Adrenal gland (tissue), 12 donors: ENCODE results near the gene VCAM1. TPM values are rescaled to one million over a fixed set of nuclear protein-coding genes. Genes with fewer than 3 reads are reported as not detected.

Experiments used
- DNase-seq, 7 donors: peaks; one replicate each; pipeline ENCODE4 v3.0.0-alpha.2; 2019 to 2020
- H3K27ac ChIP-seq, 5 donors: fragments of 200-600 bp; sonication (generic) in 4 of 5; 1 replicate in 3 of 5; 2 replicates in 2 of 5; pipeline versions ENCODE4 v1.5.1 to v1.8.0; 2016 to 2020; ENCODE audit warnings: mild to moderate bottlenecking in 1 of 5
- H3K27me3 ChIP-seq: fragments of 200-600 bp; 2 replicates; pipeline ENCODE4 v1.8.0; 2021
- H3K36me3 ChIP-seq, 2 donors: fragments of 200-600 bp; replicated peaks in 1 of 2; 1 replicate in 1 of 2; 2 replicates in 1 of 2; pipeline versions ENCODE4 v1.5.1 to v1.8.0; 2018 to 2022
- H3K4me1 ChIP-seq, 2 donors: fragments of 200-600 bp; replicated peaks in 1 of 2; 1 replicate in 1 of 2; 2 replicates in 1 of 2; pipeline versions ENCODE4 v1.5.1 to v1.8.0; 2018 to 2021
- H3K4me3 ChIP-seq, 4 donors: fragments of 200-600 bp; sonication (generic) in 3 of 4; one replicate each; pipeline ENCODE4 v1.5.1; 2016 to 2018
- H3K9me3 ChIP-seq, 3 donors: fragments of 200-600 bp; sonication (generic) in 1 of 3; replicated peaks in 1 of 3; 1 replicate in 2 of 3; 2 replicates in 1 of 3; pipeline versions ENCODE4 v1.5.1 to v1.8.0; 2016 to 2021
- CTCF ChIP-seq, 6 experiments: fragments of 450-650 bp in 4 of 6; fragments of 200-600 bp in 2 of 6; sonication (generic) in 1 of 6; IDR thresholded peaks; 1 replicate in 5 of 6; 2 replicates in 1 of 6; pipeline versions ENCODE4 v1.5.1 to v1.8.0; 2016 to 2021; ENCODE audit warnings: antibody characterized with exemption in 6 of 6, mild to moderate bottlenecking in 2 of 6, moderate library complexity in 1 of 6
- POLR2A ChIP-seq, 2 donors: fragments of 450-650 bp; IDR thresholded peaks; one replicate each; pipeline ENCODE4 v1.6.1; 2017; ENCODE audit warnings: antibody characterized with exemption in 2 of 2, mild to moderate bottlenecking in 2 of 2, moderate library complexity in 1 of 2
- WGBS, 4 donors: extraction: QIAGEN DNeasy Blood & Tissue Kit in 2 of 4; methylation state at CpG; one replicate each; pipeline versions ENCODE4 v1.1.5 to v1.1.7; 2013 to 2017; 5-methylcytosine and 5-hydroxymethylcytosine counted together
- intact Hi-C, 2 donors: fragments of 100-400 bp; cut with DNase I; formaldehyde crosslinking; loops; one replicate each; pipeline versions ENCODE4 v1.14.1 to v1.15.0; 2022 to 2023
- polyA plus RNA-seq, 3 donors: library from polyadenylated mRNA; stranded (reverse); fragments of 200-250 nt in 2 of 3; fragments of 350-450 nt in 1 of 3; fragmentation: Illumina TruSeq in 1 of 3; extraction: RNeasy Lipid Tissue Mini Kit (QIAGEN cat#74804) in 1 of 3; gene quantifications; one replicate each; pipeline ENCODE4 v1.2.3, GENCODE V29; 2013 to 2014
- total RNA-seq, 9 donors: library from RNA; depleted of rRNA in 4 of 9; stranded (reverse); fragments of >200 nt in 4 of 9; fragments of 120-200 nt in 1 of 9; fragmentation: NEBNext Ultra II Directional in 1 of 9; extraction: Animal tissue kit (Norgen Biotek cat#: 25700) in 1 of 9; gene quantifications; one replicate each; pipeline versions ENCODE4 v1.1.0 to v1.2.4, GENCODE V29; 2013 to 2023
- donor health status: healthy with polysubstance abuse.
- donor health status: Bipolar disorder and iron deficiency.
- donor health status: DM: yes; HTN: yes; CAD: no.
- donor health status: DM: no; HTN: no; CAD: no.
- donor health status: DM: no; HTN: no; CAD: no.
- donor health status: DM: yes; HTN: yes; CAD: no.

VCAM1 gene
- total and polyA plus RNA-seq, 12 donors, result 32.3 to 233 (median 78.3) TPM

DNA sequence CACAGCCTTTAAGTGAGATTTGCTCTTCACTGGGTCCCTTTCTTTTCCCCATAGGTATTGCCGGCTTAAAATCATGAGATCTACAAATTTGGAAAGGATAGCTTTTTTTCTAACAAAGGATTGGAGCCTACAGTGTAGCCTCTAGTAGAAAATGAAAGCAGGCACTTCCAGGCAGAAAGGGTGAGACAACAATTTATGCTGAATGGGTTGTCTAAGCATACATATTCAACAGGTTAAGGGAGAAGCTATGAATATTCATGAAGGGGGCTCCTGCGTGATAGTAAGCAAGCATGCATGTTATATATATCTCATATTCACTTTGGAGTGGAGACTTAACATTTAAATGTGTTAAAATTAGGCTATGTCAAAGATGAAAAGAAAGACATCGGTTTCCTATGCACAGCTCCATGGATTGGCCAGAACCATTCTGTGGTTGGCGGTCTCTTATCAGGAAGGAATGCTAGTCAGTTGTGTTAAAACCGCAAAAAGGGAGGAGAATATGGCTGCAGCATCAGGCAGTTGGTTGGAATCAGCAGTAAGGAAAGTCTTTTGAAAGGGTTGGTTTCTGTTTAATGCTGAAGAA is 66.0 kb downstream of the VCAM1 start:
- Histone ChIP-seq H3K27ac (no peak overlapping the region), H3K9me3 (no peaks in the 10 kb centered on the region), H3K4me3 (no peak overlapping the region), H3K27me3 (no peaks in the 10 kb centered on the region), H3K36me3 (no peaks in the 10 kb centered on the region), H3K4me1 (no peaks in the 10 kb centered on the region)
- TF ChIP-seq CTCF (IDR thresholded peaks at IDR 0.05) (no peak), POLR2A (IDR thresholded peaks at IDR 0.05) (no peak)
- no peak for DNase-seq
- intact Hi-C loops, result no loop called here
- WGBS, 4 donors, result 62 to 76% (median 70%) methylated on average over 5 of the region's 5 CpGs

- intact Hi-C loops, result no loop called here
- 71 to 94% (median 88%) methylated on average over 2 of the region's 2 CpGs for WGBS, 4 donors
- TF ChIP-seq POLR2A (IDR thresholded peaks at IDR 0.05) (no peak), CTCF (IDR thresholded peaks at IDR 0.05) (no peak)
These were observed 67.3 kb downstream of the VCAM1 start for GRCh38 chr1:100786870-100787269.

More at GRCh38 chr1:100786870-100787269, 67.3 kb downstream of the VCAM1 start:
- Histone ChIP-seq H3K36me3 (no peaks in the 10 kb centered on the region), H3K27ac (no peak overlapping the region), H3K27me3 (no peaks in the 10 kb centered on the region), H3K4me1 (no peaks in the 10 kb centered on the region), H3K4me3 (no peak overlapping the region), H3K9me3 (no peaks in the 10 kb centered on the region)
- no peak for DNase-seq

Other genes with a start within 250 kb of the VCAM1 start
- under 1 TPM in 8 of 9 donors, not detected in 1; under 0.01 to 0.69 (median 0.53) TPM for gene GPR88, start 181.6 kb upstream of the VCAM1 start, total RNA-seq
- gene GPR88, start 181.6 kb upstream of the VCAM1 start, polyA plus RNA-seq, result under 1 TPM; 0.08 to 0.33 (median 0.17) TPM
- gene EXTL2, start 175.1 kb downstream of the VCAM1 start, total RNA-seq, result 10 to 100 TPM; 20.2 to 98.9 (median 32.3) TPM
- gene EXTL2, start 175.1 kb downstream of the VCAM1 start, polyA plus RNA-seq, result 10 to 100 TPM; 15.4 to 31.7 (median 25.0) TPM
- 10 to 100 TPM; 21.3 to 79.8 (median 40.0) TPM for gene SLC30A7, start 176.3 kb downstream of the VCAM1 start, total RNA-seq
- 10 to 100 TPM in 1 of 3 donors, 1 to 10 TPM in 2; 3.1 to 24.7 (median 4.6) TPM for gene SLC30A7, start 176.3 kb downstream of the VCAM1 start, polyA plus RNA-seq